C4-2B (cell line): ENCODE results near the gene LZIC.

Source experiments
- H3K27ac ChIP-seq: fragments of 450-650 bp; 2 replicates; pipeline ENCODE4 v1.5.1; 2017
- ZFX ChIP-seq: fragments of 450-650 bp; IDR thresholded peaks from 2 replicates; pipeline ENCODE4 v1.6.1; 2017
- TF ChIP-seq, protein P1 (sequence below): fragments of 450-650 bp; conservative IDR thresholded peaks from 2 replicates; pipeline ENCODE4 v1.5.1; 2017; ENCODE audit warnings: mild to moderate bottlenecking

Gene LZIC

DNA sequence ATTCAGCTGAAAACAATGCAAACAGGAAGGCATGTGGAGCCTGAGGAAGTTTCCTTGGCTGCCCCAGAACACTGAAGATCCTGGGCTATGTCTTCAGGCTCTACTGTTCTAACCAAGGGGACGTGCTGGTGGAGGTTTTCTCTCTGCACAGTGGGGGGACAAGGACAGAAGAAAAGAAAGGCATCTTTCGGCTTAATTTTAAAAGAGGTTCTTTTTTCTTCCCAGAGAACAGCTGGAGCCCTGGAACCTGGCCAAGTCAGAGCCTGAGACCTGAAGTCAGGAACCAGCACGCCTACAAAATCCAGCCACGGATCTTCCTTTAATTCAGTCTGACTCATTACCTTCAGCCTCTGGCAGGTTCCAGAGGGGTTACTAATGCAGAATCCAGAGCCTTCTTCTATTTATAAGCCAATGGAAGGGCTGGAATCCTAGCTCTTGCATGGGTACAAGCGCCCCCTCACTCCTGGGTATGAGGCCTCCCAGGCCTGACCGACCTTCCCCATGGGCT is 52.9 kb downstream of the LZIC start:
- H3K27ac ChIP-seq = no peak overlapping the region
- TF ChIP-seq, protein P1, sequence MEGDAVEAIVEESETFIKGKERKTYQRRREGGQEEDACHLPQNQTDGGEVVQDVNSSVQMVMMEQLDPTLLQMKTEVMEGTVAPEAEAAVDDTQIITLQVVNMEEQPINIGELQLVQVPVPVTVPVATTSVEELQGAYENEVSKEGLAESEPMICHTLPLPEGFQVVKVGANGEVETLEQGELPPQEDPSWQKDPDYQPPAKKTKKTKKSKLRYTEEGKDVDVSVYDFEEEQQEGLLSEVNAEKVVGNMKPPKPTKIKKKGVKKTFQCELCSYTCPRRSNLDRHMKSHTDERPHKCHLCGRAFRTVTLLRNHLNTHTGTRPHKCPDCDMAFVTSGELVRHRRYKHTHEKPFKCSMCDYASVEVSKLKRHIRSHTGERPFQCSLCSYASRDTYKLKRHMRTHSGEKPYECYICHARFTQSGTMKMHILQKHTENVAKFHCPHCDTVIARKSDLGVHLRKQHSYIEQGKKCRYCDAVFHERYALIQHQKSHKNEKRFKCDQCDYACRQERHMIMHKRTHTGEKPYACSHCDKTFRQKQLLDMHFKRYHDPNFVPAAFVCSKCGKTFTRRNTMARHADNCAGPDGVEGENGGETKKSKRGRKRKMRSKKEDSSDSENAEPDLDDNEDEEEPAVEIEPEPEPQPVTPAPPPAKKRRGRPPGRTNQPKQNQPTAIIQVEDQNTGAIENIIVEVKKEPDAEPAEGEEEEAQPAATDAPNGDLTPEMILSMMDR = no peak
- TF ChIP-seq ZFX = no peak

DNA sequence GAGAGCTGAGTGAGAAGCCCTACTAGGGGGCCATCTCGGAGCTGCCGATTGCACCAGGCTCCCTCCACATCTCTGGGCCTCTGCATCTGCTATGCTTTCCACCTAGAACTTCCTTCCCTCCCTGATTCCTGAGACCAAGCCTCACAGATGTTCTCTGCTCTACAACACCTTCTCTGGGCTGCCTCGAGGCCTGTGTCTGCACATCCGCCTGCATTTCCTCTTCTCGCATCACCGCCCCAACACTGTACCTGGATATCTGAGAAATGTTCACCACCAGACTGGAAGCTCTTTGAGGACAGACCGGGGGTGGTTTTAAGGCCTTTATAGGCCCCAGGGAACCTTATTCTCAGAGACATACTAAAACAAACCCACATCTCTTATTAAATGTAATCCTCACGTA is 53.8 kb downstream of the LZIC start:
- TF ChIP-seq ZFX = no peak
- TF ChIP-seq, protein P1 = no peak
- no peak overlapping the region for H3K27ac ChIP-seq

DNA sequence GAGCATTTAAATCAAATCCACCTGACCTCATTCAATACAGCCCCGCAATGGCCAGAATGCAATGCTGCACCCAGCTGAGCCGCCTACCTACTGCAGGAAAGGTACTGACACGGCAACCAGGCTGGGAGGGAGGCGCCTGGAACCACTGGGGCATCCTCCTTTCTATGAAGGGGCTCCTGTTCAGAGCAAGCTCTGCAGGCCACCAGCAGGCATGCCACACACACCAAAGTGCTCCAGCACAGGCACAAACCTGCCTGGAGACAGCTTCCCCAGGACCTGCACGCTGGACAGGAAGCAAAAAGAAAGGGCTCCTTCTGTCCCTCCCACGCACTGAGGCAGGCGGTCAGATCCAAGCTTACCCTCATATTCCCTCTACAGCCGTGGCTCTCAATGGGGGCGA is 54.3 kb downstream of the LZIC start:
- no peak for TF ChIP-seq ZFX
- TF ChIP-seq, protein P1 = no peak

DNA sequence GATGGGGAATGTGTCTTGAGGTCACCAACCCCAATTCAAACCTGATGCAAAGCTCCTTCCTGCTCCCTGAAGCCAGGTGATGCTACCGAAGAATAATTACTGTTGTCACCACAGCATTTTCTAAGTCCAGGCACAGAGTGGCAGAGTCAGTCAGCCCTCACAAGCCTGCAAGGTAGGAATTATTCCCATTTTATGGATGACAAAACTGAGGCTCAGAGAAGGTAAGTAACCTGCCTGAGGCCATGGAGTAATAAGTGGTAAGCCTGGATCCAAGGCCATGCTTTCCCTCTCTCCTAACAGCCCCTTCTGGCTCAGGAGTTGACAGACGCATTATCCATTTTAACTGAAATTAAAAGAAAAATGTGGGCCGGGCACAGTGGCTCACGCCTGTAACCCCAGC is 56.1 kb downstream of the LZIC start:
- H3K27ac ChIP-seq = no peak overlapping the region
- TF ChIP-seq, protein P1 = no peak
- no peak for TF ChIP-seq ZFX

More for the DNA sequence above, 54.3 kb downstream of the LZIC start:
- no peak overlapping the region for H3K27ac ChIP-seq

DNA sequence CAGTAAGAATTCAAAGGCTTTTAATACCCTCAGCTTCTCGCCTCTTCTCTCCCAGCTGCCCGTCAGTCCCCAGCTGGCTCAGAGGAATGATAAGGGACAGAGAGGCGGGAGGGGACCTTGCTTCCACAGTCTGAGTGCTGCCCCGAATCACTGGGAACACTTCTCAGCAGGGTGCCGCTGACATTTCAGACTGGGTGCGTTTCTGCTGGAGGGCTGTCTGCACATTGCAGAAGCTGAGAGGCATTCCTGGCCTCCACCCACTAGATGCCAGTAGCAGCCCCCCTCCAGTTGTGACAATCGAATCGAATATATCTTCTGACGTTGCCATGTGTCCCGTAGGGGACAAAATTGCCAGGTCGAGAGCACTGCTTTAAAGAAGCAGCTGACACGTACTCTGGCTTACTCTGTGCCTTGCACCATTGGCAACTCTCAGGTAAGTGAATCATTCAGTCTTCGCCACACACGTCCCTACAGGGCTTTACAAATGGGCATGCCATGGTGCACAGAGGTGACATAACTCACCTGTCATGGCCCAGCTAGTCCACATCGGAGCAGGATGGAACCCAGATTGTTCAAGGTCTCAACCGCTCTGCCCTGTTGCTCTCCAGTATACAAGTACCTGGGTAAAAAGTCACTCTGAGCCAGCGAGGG is 57.0 kb downstream of the LZIC start:
- H3K27ac ChIP-seq = no peak overlapping the region
- TF ChIP-seq, protein P1 = no peak
- no peak for TF ChIP-seq ZFX

DNA sequence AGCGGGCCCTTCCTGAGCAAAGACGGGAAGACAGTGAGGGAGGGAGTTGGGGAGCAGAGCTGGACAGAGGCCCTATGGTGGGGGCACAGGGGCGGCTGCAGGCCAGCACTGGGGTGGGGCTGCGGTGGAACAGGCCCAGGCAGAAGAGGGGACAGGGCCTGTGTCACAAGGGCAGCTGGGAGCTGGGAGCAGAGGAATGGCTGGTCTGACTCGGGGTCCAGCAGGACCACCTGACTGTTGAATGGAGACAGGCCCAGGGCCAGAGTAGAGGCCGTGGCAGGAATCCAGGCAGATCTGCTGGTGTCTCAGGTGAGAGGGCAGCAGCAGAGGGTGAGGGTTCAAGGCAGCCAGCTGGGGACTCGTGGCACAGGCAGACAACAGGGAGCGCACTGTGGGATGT is 58.4 kb downstream of the LZIC start:
- no peak overlapping the region for H3K27ac ChIP-seq
- TF ChIP-seq ZFX = no peak
- TF ChIP-seq, protein P1 = no peak

DNA sequence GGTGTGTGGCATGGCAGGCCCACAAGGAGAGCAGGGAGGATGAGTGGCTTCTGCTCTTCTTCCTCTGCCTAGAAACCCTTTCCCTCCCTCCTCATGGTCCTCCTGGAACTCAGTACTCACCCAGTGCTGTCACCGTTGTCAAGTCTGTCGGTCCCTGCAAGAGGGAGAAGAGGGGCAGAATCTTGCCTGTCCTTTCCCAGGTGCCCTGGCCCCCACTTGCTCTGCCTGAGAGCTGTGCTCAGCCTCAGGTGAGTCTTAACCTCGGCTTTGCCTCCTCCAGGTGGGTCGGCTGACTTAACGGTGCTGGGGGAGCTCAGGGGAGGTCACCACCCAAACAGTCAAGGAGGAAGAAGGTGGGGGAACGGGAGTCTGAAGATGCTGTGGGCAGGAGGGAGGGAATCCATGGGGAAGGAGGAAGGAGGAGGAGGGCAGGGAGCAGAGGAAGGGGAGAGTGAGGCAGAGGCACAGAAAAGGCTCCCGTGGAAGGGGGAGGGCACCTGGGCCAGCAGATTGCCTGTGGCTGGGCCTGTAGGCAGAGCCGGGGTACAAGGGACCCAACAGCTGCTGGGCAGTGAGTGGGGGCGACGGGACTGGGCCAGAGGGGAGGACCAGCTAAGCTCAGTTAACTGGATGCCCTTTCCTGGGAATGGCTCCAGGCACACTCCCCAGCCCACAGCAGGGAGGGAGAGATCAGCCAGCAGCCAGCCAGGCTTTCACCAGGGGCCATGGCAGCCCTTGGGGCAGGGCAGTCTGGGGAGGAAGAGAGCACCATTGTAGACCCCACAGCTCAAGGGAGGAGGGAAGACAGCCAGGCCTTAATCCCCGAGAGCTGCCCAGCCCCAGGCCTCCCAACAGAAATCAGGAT is 59.4 kb downstream of the LZIC start:
- no peak overlapping the region for H3K27ac ChIP-seq
- TF ChIP-seq, protein P1 = no peak
- TF ChIP-seq ZFX = no peak
